HepG2 (cell line): ENCODE measurements around the gene QRICH2.

Experiments used
- ARNT ChIP-seq: fragments of 450-650 bp; IDR thresholded peaks from 2 replicates; pipeline ENCODE4 v1.6.1; 2017
- ATF6 ChIP-seq: sonication (generic); formaldehyde crosslinking; conservative IDR thresholded peaks from 2 replicates; pipeline ENCODE4 v1.4.0; 2020; ENCODE audit warnings: missing genetic modification reagents
- CTCF ChIP-seq: sonication (generic); formaldehyde crosslinking; IDR thresholded peaks from 2 replicates; pipeline ENCODE4 v1.5.0; 2020; ENCODE audit warnings: mild to moderate bottlenecking, missing genetic modification reagents, moderate library complexity
- ESRRA ChIP-seq: sonication (generic); formaldehyde crosslinking; IDR thresholded peaks from 2 replicates; pipeline ENCODE4 v1.5.1; 2020; ENCODE audit warnings: mild to moderate bottlenecking, low read depth, missing genetic modification reagents
- SP1 ChIP-seq, 2 experiments: fragments of 450-650 bp in 1 of 2; sonication (generic) in 1 of 2; formaldehyde crosslinking in 1 of 2; IDR thresholded peaks; 2 replicates each; pipeline versions ENCODE4 v1.4.0 to v1.6.1; 2016 to 2020; ENCODE audit warnings: missing genetic modification reagents in 1 of 2
- U2AF2 ChIP-seq: fragments of 200-400 bp; formaldehyde crosslinking; IDR thresholded peaks from 2 replicates; pipeline ENCODE4 v1.6.1; 2017; ENCODE audit warnings: low read depth, mild to moderate bottlenecking, low read length
- ZNF407 ChIP-seq: sonication (generic); formaldehyde crosslinking; IDR thresholded peaks from one replicate; pipeline ENCODE4 v1.5.1; 2020; ENCODE audit warnings: mild to moderate bottlenecking, missing genetic modification reagents; ENCODE audit errors: not compliant biosample characterization

GRCh38 chr17:76241691-76242255, 66.3 kb downstream of the QRICH2 start:
- TF ChIP-seq ZNF407 (CRISPR knock-in tag), result no peak
- no peak for TF ChIP-seq CTCF
- no peak for TF ChIP-seq SP1 (IDR thresholded peaks at IDR 0.05)
- no peak for TF ChIP-seq SP1 (CRISPR knock-in tag; IDR thresholded peaks at IDR 0.05)
- TF ChIP-seq ATF6 (CRISPR knock-in tag), result no peak
- no peak for TF ChIP-seq U2AF2
- TF ChIP-seq ARNT, result no peak
- no peak for TF ChIP-seq ESRRA (CRISPR knock-in tag)
